HG03066 (cell line): ENCODE results near the gene ZBTB24.

Experiments
- ATAC-seq: cut with Tn5 transposase; IDR thresholded peaks from one replicate; pipeline ENCODE4 v1.9.1; 2021; ENCODE audit warnings: low read depth; ENCODE audit not compliant: unreplicated experiment

ZBTB24 gene

GRCh38 chr6:109434456-109434855, 48.6 kb downstream of the ZBTB24 start:
- no peak for ATAC-seq

DNA sequence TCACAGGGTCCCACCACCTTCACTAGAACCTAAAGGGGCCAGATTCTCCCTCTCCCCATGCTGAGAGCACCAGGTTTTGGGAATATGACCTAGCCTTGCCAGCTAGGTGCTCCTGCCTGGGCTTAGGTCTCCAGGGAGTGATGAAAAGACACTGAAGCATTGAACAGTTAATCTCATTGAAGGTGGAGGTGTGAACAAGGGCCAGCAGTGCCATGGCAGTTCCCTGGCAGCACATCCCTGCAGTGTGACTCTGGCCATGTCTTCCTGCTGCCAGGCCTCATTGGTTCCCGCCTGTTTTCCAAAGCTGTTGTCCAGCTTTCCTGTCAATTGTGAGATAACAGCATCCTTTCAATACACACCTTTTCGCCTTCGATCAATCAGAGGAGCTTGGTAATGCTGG, 53.5 kb downstream of the ZBTB24 start:
- no peak for ATAC-seq

DNA sequence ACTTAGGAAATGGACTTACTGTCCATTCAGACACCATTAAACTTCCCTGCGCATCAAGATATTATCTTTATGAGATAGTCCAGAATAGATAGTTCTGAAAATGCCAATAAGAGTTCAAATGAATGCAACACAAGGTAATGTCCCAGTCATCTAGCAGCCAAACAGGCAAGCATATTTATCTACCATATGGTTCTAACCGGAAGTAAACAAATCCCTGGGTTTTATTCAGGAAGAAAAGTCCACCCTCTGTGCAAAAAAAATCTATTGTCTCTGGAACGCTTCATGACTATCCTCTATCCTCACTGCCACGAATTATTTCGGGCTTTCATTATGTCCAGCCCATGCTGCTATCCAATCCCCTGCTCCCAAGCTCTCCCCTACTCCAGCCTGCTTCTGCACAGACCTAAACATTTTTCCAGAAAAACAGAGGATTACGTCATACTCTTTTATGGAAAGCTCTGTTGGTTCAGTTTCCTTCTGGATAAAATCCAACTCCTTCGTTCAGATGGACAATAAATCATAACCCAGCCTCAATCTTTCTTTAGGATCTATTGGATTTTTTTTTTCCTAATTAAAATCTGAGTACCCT, 54.0 kb downstream of the ZBTB24 start:
- no peak for ATAC-seq

DNA sequence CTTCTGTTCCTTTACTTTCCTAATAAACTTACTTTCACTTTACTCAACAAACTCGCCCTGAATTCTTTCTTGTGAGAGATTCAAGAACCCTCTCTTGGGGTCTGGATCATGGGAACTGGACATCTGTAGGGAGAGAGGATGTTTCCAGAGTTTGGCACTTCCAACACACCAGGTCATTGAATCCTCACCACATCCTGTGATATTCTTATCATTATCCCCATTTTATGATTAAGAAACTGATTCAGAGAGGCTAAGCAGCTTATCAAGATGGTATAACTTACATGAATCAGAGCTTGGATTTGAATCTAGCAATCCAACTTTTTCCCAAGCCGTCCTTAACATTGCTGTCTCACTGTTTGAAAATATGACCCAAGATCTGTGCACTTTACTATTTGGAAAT, 58.1 kb downstream of the ZBTB24 start:
- no peak for ATAC-seq

GRCh38 chr6:109421184-109421583, 61.8 kb downstream of the ZBTB24 start:
- ATAC-seq, result no peak

GRCh38 chr6:109420751-109421150, 62.3 kb downstream of the ZBTB24 start:
- no peak for ATAC-seq

GRCh38 chr6:109417646-109418045, 65.4 kb downstream of the ZBTB24 start:
- no peak for ATAC-seq
